Suprapubic skin (tissue), 4 donors: ENCODE data around the gene AQP12A. TPM values are rescaled to one million over a fixed set of nuclear protein-coding genes. Genes with fewer than 3 reads are reported as not detected.

Experiments
- DNase-seq, 2 donors: peaks; one replicate each; pipeline ENCODE4 v3.0.0-alpha.2; 2019; ENCODE audit warnings: low spot score in 2 of 2
- H3K27ac ChIP-seq: fragments of 200-600 bp; sonication (generic); one replicate; pipeline ENCODE4 v1.5.1; 2019
- H3K27me3 ChIP-seq: fragments of 200-600 bp; sonication (generic); one replicate; pipeline ENCODE4 v1.5.1; 2019
- H3K36me3 ChIP-seq: fragments of 200-600 bp; sonication (generic); one replicate; pipeline ENCODE4 v1.5.1; 2019
- H3K4me1 ChIP-seq: fragments of 200-600 bp; sonication (generic); one replicate; pipeline ENCODE4 v1.5.1; 2019
- H3K4me3 ChIP-seq: fragments of 200-600 bp; sonication (generic); one replicate; pipeline ENCODE4 v1.5.1; 2019; ENCODE audit warnings: mild to moderate bottlenecking
- H3K9me3 ChIP-seq: fragments of 200-600 bp; sonication (generic); one replicate; pipeline ENCODE4 v1.5.1; 2019
- CTCF ChIP-seq, 2 donors: fragments of 200-600 bp in 1 of 2; fragments of 450-650 bp in 1 of 2; sonication (generic) in 1 of 2; IDR thresholded peaks; one replicate each; pipeline ENCODE4 v1.5.1; 2016 to 2019; ENCODE audit warnings: antibody characterized with exemption in 2 of 2, mild to moderate bottlenecking in 1 of 2, moderate library complexity in 1 of 2
- EP300 ChIP-seq: sonication (generic); formaldehyde crosslinking; IDR thresholded peaks from one replicate; pipeline ENCODE4 v1.6.1; 2017; ENCODE audit warnings: antibody characterized with exemption
- POLR2A ChIP-seq, 2 donors: fragments of 450-650 bp; IDR thresholded peaks; one replicate each; pipeline ENCODE4 v1.6.1; 2017; ENCODE audit warnings: antibody characterized with exemption in 2 of 2, mild to moderate bottlenecking in 2 of 2, moderate library complexity in 2 of 2
- POLR2AphosphoS5 ChIP-seq, 3 donors: sonication (generic); formaldehyde crosslinking; IDR thresholded peaks; one replicate each; pipeline ENCODE4 v1.6.1; 2017; ENCODE audit warnings: antibody characterized with exemption in 3 of 3
- WGBS: methylation state at CpG from one replicate; pipeline ENCODE4 v1.1.5; 2018; 5-methylcytosine and 5-hydroxymethylcytosine counted together
- total RNA-seq, 4 donors: library from RNA; depleted of rRNA; stranded (reverse); fragments of >200 nt; gene quantifications; one replicate each; pipeline ENCODE4 v1.1.0, GENCODE V29; 2016

Gene AQP12A
- total RNA-seq, 4 donors from 2014 or later = not detected

- Histone ChIP-seq H3K27me3 (peaks cover 48% of the 10 kb centered on the region), H3K27ac (no peak overlapping the region), H3K4me3 (no peak overlapping the region), H3K9me3 (no peaks in the 10 kb centered on the region), H3K4me1 (no peaks in the 10 kb centered on the region), H3K36me3 (no peaks in the 10 kb centered on the region)
- no peak for DNase-seq
- TF ChIP-seq CTCF (IDR thresholded peaks at IDR 0.05) (no peak), EP300 (no peak), POLR2A (IDR thresholded peaks at IDR 0.05) (no peak), POLR2AphosphoS5 (IDR thresholded peaks at IDR 0.05) (no peak)
- WGBS = 91% methylated on average over 6 of the region's 9 CpGs
These were observed 20.5 kb downstream of the AQP12A start for GRCh38 chr2:240712121-240712520.

- no peak for DNase-seq
- Histone ChIP-seq H3K27me3 (peaks cover 47% of the 10 kb centered on the region), H3K36me3 (no peaks in the 10 kb centered on the region), H3K27ac (no peak overlapping the region), H3K9me3 (no peaks in the 10 kb centered on the region), H3K4me1 (no peaks in the 10 kb centered on the region), H3K4me3 (no peak overlapping the region)
- 93% methylated on average over 22 of the region's 25 CpGs for WGBS
- TF ChIP-seq EP300 (no peak), POLR2A (IDR thresholded peaks at IDR 0.05) (no peak), CTCF (IDR thresholded peaks at IDR 0.05) (no peak), POLR2AphosphoS5 (IDR thresholded peaks at IDR 0.05) (no peak)
These were observed 21.6 kb downstream of the AQP12A start for GRCh38 chr2:240713071-240713927.

- Histone ChIP-seq H3K27ac (no peak overlapping the region), H3K4me1 (no peaks in the 10 kb centered on the region), H3K4me3 (no peak overlapping the region), H3K9me3 (no peaks in the 10 kb centered on the region), H3K36me3 (no peaks in the 10 kb centered on the region), H3K27me3 (peaks cover 39% of the 10 kb centered on the region)
- 66% methylated on average over 15 of the region's 26 CpGs for WGBS
- TF ChIP-seq POLR2A (IDR thresholded peaks at IDR 0.05) (no peak), EP300 (no peak), CTCF (IDR thresholded peaks at IDR 0.05) (no peak), POLR2AphosphoS5 (IDR thresholded peaks at IDR 0.05) (no peak)
- DNase-seq = no peak
These were observed 22.5 kb downstream of the AQP12A start for GRCh38 chr2:240713928-240714746.

- no peak for DNase-seq
- Histone ChIP-seq H3K27ac (no peak overlapping the region), H3K4me3 (no peak overlapping the region), H3K27me3 (peaks cover 30% of the 10 kb centered on the region), H3K4me1 (no peaks in the 10 kb centered on the region), H3K9me3 (no peaks in the 10 kb centered on the region), H3K36me3 (no peaks in the 10 kb centered on the region)
- 50% methylated on average over 12 of the region's 23 CpGs for WGBS
- TF ChIP-seq EP300 = no peak
- TF ChIP-seq POLR2AphosphoS5 (IDR thresholded peaks at IDR 0.05) = no peak
- no peak for TF ChIP-seq POLR2A (IDR thresholded peaks at IDR 0.05)
- no peak for TF ChIP-seq CTCF (IDR thresholded peaks at IDR 0.05)
These were observed 23.4 kb downstream of the AQP12A start for GRCh38 chr2:240714747-240715725.
